H1 (cell line): Measurements from ENCODE around the gene NUMB. TPM values are rescaled to one million over a fixed set of nuclear protein-coding genes. Genes with fewer than 3 reads are reported as not detected.

ENCODE experiments used
- CTCF ChIA-PET: fragments of 300-600 bp; sonication (Branson Sonifier 250); formaldehyde crosslinking; loops from one replicate; lab custom pipeline; 2021; ENCODE audit not compliant: partially characterized antibody; lab: Charles Lee
- POLR2A ChIA-PET: fragments of 300-600 bp; sonication (Branson Sonifier 250); formaldehyde crosslinking; loops from one replicate; lab custom pipeline; 2021; ENCODE audit warnings: inconsistent platforms; ENCODE audit not compliant: partially characterized antibody; lab: Charles Lee
- DNase-seq, 2 experiments: peaks; one replicate each; pipeline versions ENCODE4 v3.0.0 to v3.0.0-alpha.2; 2010 to 2022; ENCODE audit warnings: low spot score in 2 of 2, low read depth in 1 of 2, mixed read lengths in 1 of 2
- FAIRE-seq: peaks from 2 replicates; lab custom pipeline; 2011; peaks lifted over from hg19 to GRCh38; lab: Jason Lieb, UNC
- H2AFZ ChIP-seq: 2 replicates; pipeline ENCODE4 v1.8.1; 2012; ENCODE audit warnings: low read length, inconsistent platforms
- H2AK5ac ChIP-seq: 2 replicates; pipeline ENCODE4 v1.6.1; 2013; ENCODE audit warnings: low read depth, low read length
- H2BK120ac ChIP-seq: replicated peaks from 2 replicates; pipeline ENCODE3; 2013; ENCODE audit warnings: low read depth, low read length, inconsistent platforms
- H2BK12ac ChIP-seq: 2 replicates; pipeline ENCODE4 v1.6.1; 2013; ENCODE audit warnings: low read depth, low read length
- H2BK15ac ChIP-seq: 2 replicates; pipeline ENCODE4 v1.6.1; 2013; ENCODE audit warnings: low read length
- H2BK20ac ChIP-seq: 2 replicates; pipeline ENCODE4 v1.6.1; 2013; ENCODE audit warnings: low read length
- H2BK5ac ChIP-seq: 2 replicates; pipeline ENCODE4 v1.6.1; 2013; ENCODE audit warnings: low read depth, low read length
- H3K14ac ChIP-seq: 2 replicates; pipeline ENCODE4 v1.6.1; 2013; ENCODE audit warnings: inconsistent platforms; ENCODE audit not compliant: insufficient read length
- H3K18ac ChIP-seq: 2 replicates; pipeline ENCODE4 v1.6.1; 2013; ENCODE audit warnings: low read length; ENCODE audit errors: extremely low read depth
- H3K23ac ChIP-seq: 2 replicates; pipeline ENCODE4 v1.6.1; 2013; ENCODE audit warnings: inconsistent platforms; ENCODE audit not compliant: insufficient read length
- H3K23me2 ChIP-seq: 2 replicates; pipeline ENCODE4 v1.6.1; 2013; ENCODE audit warnings: low read depth, low read length
- H3K27ac ChIP-seq: 2 replicates; pipeline ENCODE4 v1.6.1; 2011; ENCODE audit warnings: low read depth, low read length, inconsistent platforms
- H3K27me3 ChIP-seq, 4 experiments: replicated peaks in 1 of 4; 1 replicate in 1 of 4; 2 replicates in 3 of 4; pipeline versions ENCODE4 v1.6.1 to v1.8.1; 2011 to 2013; ENCODE audit warnings: low read length in 3 of 4, mild to moderate bottlenecking in 3 of 4, inconsistent platforms in 2 of 4, mixed read lengths in 2 of 4, moderate library complexity in 1 of 4; ENCODE audit not compliant: control insufficient read depth in 3 of 4, insufficient read depth in 3 of 4; ENCODE audit errors: extremely low read depth in 1 of 4
- H3K36me3 ChIP-seq, 4 experiments: 2 replicates each; pipeline versions ENCODE4 v1.6.1 to v1.8.1; 2011 to 2013; ENCODE audit warnings: mild to moderate bottlenecking in 4 of 4, low read length in 3 of 4, moderate library complexity in 2 of 4, control low read depth in 1 of 4, inconsistent platforms in 1 of 4; ENCODE audit not compliant: insufficient read depth in 4 of 4, control insufficient read depth in 2 of 4
- H3K4ac ChIP-seq: replicated peaks from 2 replicates; pipeline ENCODE3; 2013; ENCODE audit warnings: low read length, low read depth, mixed read lengths, inconsistent platforms; ENCODE audit not compliant: insufficient read length
- H3K4me1 ChIP-seq, 4 experiments: replicated peaks in 1 of 4; 1 replicate in 1 of 4; 2 replicates in 3 of 4; pipeline versions ENCODE4 v1.6.1 to v1.8.1; 2011 to 2013; ENCODE audit warnings: low read length in 3 of 4, inconsistent platforms in 2 of 4, mixed read lengths in 1 of 4; ENCODE audit not compliant: insufficient read depth in 4 of 4, control insufficient read depth in 3 of 4
- H3K4me2 ChIP-seq, 2 experiments: 2 replicates each; pipeline versions ENCODE4 v1.6.1 to v1.8.1; 2011 to 2013; ENCODE audit warnings: low read depth in 2 of 2, low read length in 2 of 2, control low read depth in 1 of 2, inconsistent platforms in 1 of 2, mild to moderate bottlenecking in 1 of 2; ENCODE audit not compliant: insufficient read depth in 1 of 2
- H3K4me3 ChIP-seq, 4 experiments: fragments of 200-600, 300-600 bp in 1 of 4; sonication (generic), shearing (Covaris generic), sonication (Bioruptor Twin) in 1 of 4; 2 replicates each; pipeline versions ENCODE4 v1.5.1 to v1.8.1; 2011 to 2016; ENCODE audit warnings: low read length in 4 of 4, low read depth in 3 of 4, control low read depth in 2 of 4, inconsistent platforms in 2 of 4, mild to moderate bottlenecking in 2 of 4, mixed read lengths in 1 of 4, moderate library complexity in 1 of 4; ENCODE audit not compliant: insufficient read depth in 2 of 4; ENCODE audit errors: extremely low read depth in 1 of 4
- H3K56ac ChIP-seq: replicated peaks from 2 replicates; pipeline ENCODE3; 2013; ENCODE audit warnings: low read depth, mild to moderate bottlenecking, mixed read lengths, low read length, inconsistent platforms; ENCODE audit not compliant: insufficient read length
- H3K79me1 ChIP-seq: 2 replicates; pipeline ENCODE4 v1.6.1; 2013; ENCODE audit warnings: low read depth, low read length, control low read depth
- H3K79me2 ChIP-seq, 2 experiments: 2 replicates each; pipeline versions ENCODE4 v1.6.1 to v1.8.1; 2012 to 2013; ENCODE audit warnings: low read length in 2 of 2, mild to moderate bottlenecking in 2 of 2, inconsistent platforms in 1 of 2; ENCODE audit not compliant: insufficient read depth in 2 of 2, control insufficient read depth in 1 of 2
- H3K9ac ChIP-seq, 4 experiments: replicated peaks in 1 of 4; 1 replicate in 1 of 4; 2 replicates in 3 of 4; pipeline versions ENCODE4 v1.6.1 to v1.8.1; 2011 to 2013; ENCODE audit warnings: low read depth in 3 of 4, low read length in 3 of 4, control low read depth in 2 of 4, mild to moderate bottlenecking in 2 of 4, moderate library complexity in 2 of 4, inconsistent platforms in 1 of 4; ENCODE audit errors: extremely low read depth in 1 of 4
- H3K9me3 ChIP-seq, 2 experiments: 2 replicates each; pipeline versions ENCODE4 v1.6.1 to v1.8.1; 2012 to 2013; ENCODE audit warnings: mild to moderate bottlenecking in 2 of 2, moderate library complexity in 2 of 2, control low read depth in 1 of 2, inconsistent platforms in 1 of 2, low read depth in 1 of 2, low read length in 1 of 2, mixed read lengths in 1 of 2; ENCODE audit not compliant: insufficient read depth in 2 of 2
- H4K20me1 ChIP-seq, 2 experiments: replicated peaks in 1 of 2; 2 replicates each; pipeline versions ENCODE3 to v1.8.1; 2011 to 2013; ENCODE audit warnings: inconsistent platforms in 2 of 2, low read length in 2 of 2, mild to moderate bottlenecking in 1 of 2; ENCODE audit not compliant: insufficient read depth in 2 of 2, control insufficient read depth in 1 of 2
- H4K5ac ChIP-seq: 2 replicates; pipeline ENCODE4 v1.6.1; 2013; ENCODE audit warnings: low read length, low read depth, mixed read lengths, inconsistent platforms; ENCODE audit not compliant: insufficient read length
- H4K8ac ChIP-seq: 2 replicates; pipeline ENCODE4 v1.8.0; 2013; ENCODE audit warnings: mild to moderate bottlenecking, moderate library complexity, low read length, inconsistent platforms; ENCODE audit not compliant: insufficient read depth; ENCODE audit errors: extremely low read depth
- H4K91ac ChIP-seq: replicated peaks from 2 replicates; pipeline ENCODE3; 2013; ENCODE audit warnings: low read length, mixed read lengths, inconsistent platforms; ENCODE audit not compliant: insufficient read length
- BACH1 ChIP-seq: IDR thresholded peaks from 2 replicates; pipeline ENCODE4 v1.6.1; 2012; ENCODE audit warnings: low read length, improper control_type of control experiment
- CHD1 ChIP-seq: IDR thresholded peaks from 2 replicates; pipeline ENCODE4 v1.6.1; 2012; ENCODE audit warnings: low read depth, low read length, improper control_type of control experiment
- JUN ChIP-seq: IDR thresholded peaks from 2 replicates; pipeline ENCODE4 v1.6.1; 2011; ENCODE audit warnings: low read depth, mild to moderate bottlenecking, improper control_type of control experiment, low read length
- NRF1 ChIP-seq: IDR thresholded peaks from 2 replicates; pipeline ENCODE4 v1.6.1; 2011; ENCODE audit warnings: mild to moderate bottlenecking, low read depth, low read length, improper control_type of control experiment
- PHF8 ChIP-seq: fragments of 200-600 bp; sonication (generic); conservative IDR thresholded peaks from 2 replicates; pipeline ENCODE4 v1.7.1; 2012; ENCODE audit warnings: low read depth, mild to moderate bottlenecking, inconsistent platforms, low read length, moderate library complexity
- SAP30 ChIP-seq: fragments of 300-600 bp; sonication (generic); IDR thresholded peaks from 2 replicates; pipeline ENCODE4 v1.7.1; 2012; ENCODE audit warnings: low read length, moderate library complexity, mild to moderate bottlenecking, inconsistent platforms; ENCODE audit not compliant: insufficient read depth, insufficient replicate concordance
- SP2 ChIP-seq: IDR thresholded peaks from 2 replicates; pipeline ENCODE4 v1.6.1; 2012; ENCODE audit warnings: mild to moderate bottlenecking, low read length, inconsistent platforms
- TAF1 ChIP-seq: IDR thresholded peaks from 2 replicates; pipeline ENCODE4 v1.6.1; 2011; ENCODE audit warnings: mild to moderate bottlenecking, low read depth, low read length
- TAF7 ChIP-seq: optimal IDR thresholded peaks from 2 replicates; pipeline ENCODE3; 2011; ENCODE audit warnings: low read depth, mild to moderate bottlenecking, inconsistent platforms, low read length, moderate library complexity, borderline replicate concordance
- WGBS, 2 experiments: shearing (Covaris generic) in 1 of 2; methylation state at CpG; one replicate each; pipeline versions ENCODE4 v1.1.6 to v1.1.7; 2013 to 2015; ENCODE audit warnings: low lambda C conversion rate in 2 of 2, mixed read lengths in 2 of 2, inconsistent platforms in 1 of 2, low coverage in 1 of 2, missing lambda C conversion rate in 1 of 2; ENCODE audit not compliant: insufficient replicate concordance in 2 of 2, insufficient coverage in 1 of 2, insufficient read length in 1 of 2; ENCODE audit errors: extremely low coverage in 1 of 2, missing lambda C conversion rate in 1 of 2; 5-methylcytosine and 5-hydroxymethylcytosine counted together
- long read RNA-seq, 2 experiments: library from RNA in 1 of 2; library from capped mRNA in 1 of 2; stranded (forward); transcript quantifications; one replicate each; pipeline ENCODE4 v2.0.0, GENCODE V29; 2021; ENCODE audit warnings: inconsistent platforms in 1 of 2
- polyA minus RNA-seq, 3 experiments: library from RNA; depleted of rRNA, polyadenylated mRNA; stranded (reverse); fragments of >200 nt; gene quantifications; 1 replicate in 2 of 3; 2 replicates in 1 of 3; pipeline ENCODE4 v1.2.3, GENCODE V29; 2011
- polyA plus RNA-seq, 7 experiments: library from polyadenylated mRNA; depleted of rRNA in 3 of 7; stranded (reverse) in 5 of 7; unstranded in 2 of 7; fragments of >200 nt in 5 of 7; fragments of 200-250 nt in 2 of 7; gene quantifications; 1 replicate in 5 of 7; 2 replicates in 1 of 7; 4 replicates in 1 of 7; pipeline versions ENCODE4 v1.2.1 to v1.2.3, GENCODE V29; 2011 to 2013; ENCODE audit warnings: missing spikeins in 2 of 7, mixed read lengths in 2 of 7
- total RNA-seq: library from RNA; stranded (reverse); fragmentation: NEBNext Ultra II Directional; extraction: Animal tissue kit (Norgen Biotek cat#: 25700); gene quantifications from 2 replicates; pipeline ENCODE4 v1.2.1, GENCODE V29; 2021

Gene NUMB
- total RNA-seq, result 44.3 and 54.3 TPM in 2 replicates
- polyA plus RNA-seq (2011; rRNA removed), result 78.1 and 88.3 TPM in 2 replicates
- polyA plus RNA-seq (2011; cell fraction: cytosol; rRNA removed), result 58.1 TPM
- 121 TPM for polyA plus RNA-seq (2011; cell fraction: nucleus; rRNA removed)
- 31.8 to 40.4 TPM (median 38.1 TPM) in 4 replicates for polyA plus RNA-seq (2012, experiment 1 of 2)
- 7.8 TPM for polyA plus RNA-seq (2012, experiment 2 of 2)
- polyA plus RNA-seq (2013, experiment 1 of 2), result 46.7 TPM
- polyA plus RNA-seq (2013, experiment 2 of 2), result 45.9 TPM
- 115 and 132 TPM in 2 replicates for polyA minus RNA-seq (2011; rRNA and poly(A)+ RNA removed)
- 37.5 TPM for polyA minus RNA-seq (2011; cell fraction: cytosol; rRNA and poly(A)+ RNA removed)
- polyA minus RNA-seq (2011; cell fraction: nucleus; rRNA and poly(A)+ RNA removed), result 91.3 TPM
- long read RNA-seq, experiment 1, partial matches to known transcripts, result 8 of 23 reads
- long read RNA-seq, experiment 1, other reads (novel, unspliced or antisense), result 14 of 23 reads
- long read RNA-seq, experiment 2, partial matches to known transcripts, result 7 of 20 reads
- long read RNA-seq, experiment 2, other reads (novel, unspliced or antisense), result 10 of 20 reads

DNA sequence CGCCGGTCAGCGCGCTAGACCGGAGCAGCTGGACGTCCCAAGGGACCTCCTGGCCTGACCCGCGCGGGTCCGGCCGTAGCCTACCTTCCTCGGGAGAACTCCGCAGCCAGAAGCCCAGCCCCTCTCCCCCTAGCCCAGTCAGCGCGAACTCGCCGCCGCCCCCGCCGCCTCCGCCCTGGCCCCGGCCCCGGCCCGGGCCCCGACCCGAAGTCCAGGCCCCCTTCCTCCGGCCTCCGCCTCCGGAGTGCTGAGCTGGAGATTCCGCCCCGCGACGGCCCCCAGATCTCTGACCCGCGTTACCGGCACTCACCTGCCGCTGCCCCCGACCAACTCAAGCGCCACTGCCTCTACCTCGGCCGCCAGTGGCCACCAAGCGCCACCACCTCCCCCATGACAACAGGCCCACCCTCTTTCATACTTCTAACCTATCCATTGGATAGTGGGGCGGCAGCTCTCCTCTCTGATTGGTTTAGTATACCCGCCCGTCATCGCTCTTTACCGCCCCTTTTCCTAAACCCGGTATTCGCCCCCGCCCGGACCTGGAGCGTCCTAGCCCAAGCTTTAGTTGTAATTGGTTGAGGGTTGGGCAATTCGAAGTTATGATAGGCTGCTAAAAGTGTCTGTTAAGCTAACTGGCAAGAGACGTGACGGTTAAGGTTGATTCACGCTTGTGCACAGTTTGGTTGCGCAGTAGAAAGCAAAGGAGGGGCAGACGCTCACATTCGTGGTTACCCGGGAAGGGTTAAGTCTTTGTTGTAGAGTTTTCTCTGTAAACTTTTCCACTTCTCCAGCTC lies at the start of gene NUMB:
Gene NUMB, minus strand, starts transcription at position 364 of the 794 bp plus-strand sequence. CDS start 102,795 bp downstream, outside the sequence.
- Histone ChIP-seq H3K23me2 (peaks cover 5% of the 10 kb centered on the region), H2BK120ac (no peak within 1 kb of the TSS), H3K4me3 (peak within 1 kb of the TSS; percentile 80 to 97 (median 88)), H2BK12ac (no peak within 1 kb of the TSS), H3K56ac (peak within 1 kb of the TSS; percentile 12), H3K27me3 (no peaks in the 10 kb centered on the region), H3K27ac (peak within 1 kb of the TSS; percentile 56), H3K79me2 (peaks cover 0 to 40% of the 10 kb centered on the region in 2 experiments; a peak in 3 of 4 replicates), H3K4me2 (peak within 1 kb of the TSS; percentile 73 to 82), H3K14ac (no peak within 1 kb of the TSS), H3K4me1 (peaks cover 0 to 7% (median 3%) of the 10 kb centered on the region in 4 experiments; a peak in 3 of 7 replicates), H3K9me3 (no peaks in the 10 kb centered on the region), H4K91ac (peak within 1 kb of the TSS; percentile 71), H2BK20ac (no peak within 1 kb of the TSS), H2BK5ac (peak within 1 kb of the TSS; percentile 58; the same call in 1 of the 2 replicates), H3K4ac (peak within 1 kb of the TSS; percentile 14), H4K5ac (peak within 1 kb of the TSS; percentile 46), H4K20me1 (no peaks in the 10 kb centered on the region), H2AK5ac (no peak within 1 kb of the TSS), H2AFZ (peak within 1 kb of the TSS; percentile 35; the same call in 1 of the 2 replicates), H3K23ac (no peak within 1 kb of the TSS), H3K9ac (peak within 1 kb of the TSS; percentile 65 to 80 (median 72)), H4K8ac (peak within 1 kb of the TSS; percentile 76), H3K18ac (peak within 1 kb of the TSS; percentile 90), H2BK15ac (0 out of 2 replicates have a peak within 1 kb of the TSS, but pooled peaks have one; percentile 1), H3K36me3 (no peaks in the 10 kb centered on the region), H3K79me1 (peaks cover 2% of the 10 kb centered on the region; the same call in 1 of the 2 replicates)
- ChIA-PET POLR2A (interaction anchor here (0.6 to 1.6 kb wide), 14 partner anchors 9 to 329 kb away, joined by 3 to 5 read pairs (median 3); no protein-coding TSS in a partner anchor), CTCF (interaction anchor here (0.5 to 2.1 kb wide), 6 partner anchors 10 to 276 kb away, joined by 3 to 15 read pairs (median 3); no protein-coding TSS in a partner anchor)
- WGBS, 2 experiments, result 1% methylated on average over 51 of the region's 60 CpGs; no CpG with 5 or more reads in 1 of the 2 experiments
- FAIRE-seq (peak; percentile 89), DNase-seq (peak; percentile 93 to 98)
- TF ChIP-seq SP2 (peak; percentile 95), BACH1 (no peak), CHD1 (no peak), SAP30 (peak; percentile 0), JUN (no peak), PHF8 (peak; percentile 59), NRF1 (no peak), TAF1 (peak; percentile 94), TAF7 (no peak)
